ENCODE measurements around the gene ZNF266.

Gene ZNF266

DNA sequence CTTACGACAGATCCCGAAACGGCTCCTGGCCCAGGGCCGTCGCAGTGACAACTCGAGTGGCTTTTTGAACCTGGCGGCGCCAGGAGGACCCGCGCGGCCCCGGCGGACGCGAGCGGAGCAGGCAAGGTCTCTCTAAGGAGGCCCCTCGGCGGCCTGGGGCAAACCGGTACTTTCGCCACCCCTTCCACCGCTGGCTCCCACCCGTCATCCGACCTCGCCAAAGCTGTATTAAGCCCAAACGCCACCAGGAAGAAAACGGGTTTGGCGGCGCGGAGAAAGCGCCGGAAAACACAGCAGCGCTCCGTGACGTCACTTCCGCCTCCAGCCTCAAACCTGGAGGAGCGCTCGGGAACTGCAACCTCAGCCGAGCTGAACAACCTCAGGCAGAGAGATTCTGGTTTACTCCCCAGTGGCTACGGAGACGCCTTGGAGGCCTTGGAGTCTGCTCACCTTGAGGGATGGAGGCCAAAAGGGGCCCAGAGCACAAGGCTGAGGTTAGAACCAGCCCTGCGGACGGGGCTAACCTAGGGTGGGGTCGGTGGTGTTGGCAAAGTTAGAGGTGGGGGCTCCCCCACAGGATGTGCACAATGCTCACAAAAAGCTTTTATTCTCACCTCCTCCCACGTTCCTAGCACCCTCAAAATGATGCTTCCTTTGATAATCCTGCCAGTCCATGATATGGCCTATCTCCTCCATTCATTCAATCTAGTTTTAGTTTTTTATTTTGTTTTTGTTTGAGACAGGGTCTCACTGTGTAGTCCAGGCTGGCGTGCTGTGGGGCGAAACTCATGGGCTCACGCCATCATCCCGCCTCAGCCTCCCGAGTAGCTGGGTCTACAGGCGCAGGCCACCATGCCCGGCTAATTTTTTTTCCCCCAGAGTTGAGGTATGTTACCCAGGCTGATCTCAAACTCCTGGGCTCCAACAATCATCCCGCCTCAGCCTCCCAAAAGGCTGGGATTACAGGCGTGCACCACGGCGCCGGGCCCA is at the start of gene ZNF266:
Gene ZNF266 (minus strand): TSS at position 295 of the 990 bp plus-strand sequence. CDS start 15,484 bp downstream, outside the sequence.
- DNase-seq, result peak; percentile 83

DNA sequence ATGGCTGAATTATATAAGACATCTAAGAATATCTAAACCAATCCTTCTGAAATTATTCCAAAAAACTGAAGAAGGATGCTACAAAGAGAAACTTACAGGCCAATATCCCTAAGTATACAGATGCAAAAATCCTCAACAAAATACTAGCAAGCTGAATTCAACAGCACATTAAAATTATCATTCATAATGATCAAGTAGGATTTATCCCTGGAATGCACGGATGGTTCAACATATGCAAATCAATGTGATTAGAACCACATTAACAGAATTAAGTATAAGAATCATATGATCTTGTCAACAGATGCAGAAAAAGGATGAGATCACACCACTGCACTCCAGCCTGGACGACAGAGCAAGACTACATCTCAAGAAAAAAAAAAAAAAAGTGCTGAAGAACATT is 49.8 kb upstream of the ZNF266 start:
- no peak for DNase-seq

DNA sequence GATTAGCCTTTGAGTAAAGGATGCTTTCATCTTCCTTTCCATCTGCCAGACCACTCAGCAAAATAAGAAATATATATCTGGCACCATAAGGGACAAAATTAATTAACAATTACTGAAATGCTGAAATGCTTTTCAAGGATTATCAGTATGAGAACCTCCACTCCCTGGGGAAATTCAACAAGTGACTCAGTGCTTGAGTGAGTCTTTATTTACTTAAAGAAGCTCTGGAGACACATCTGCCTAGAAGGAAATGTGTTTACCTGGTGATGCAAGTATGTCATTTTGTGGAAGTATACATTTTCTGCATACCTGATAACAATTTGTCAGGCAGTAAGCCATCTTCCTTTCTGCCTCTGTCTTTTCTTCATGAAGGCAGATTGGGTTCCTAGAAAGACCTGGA is 39.6 kb upstream of the ZNF266 start:
- DNase-seq, result no peak

- no peak for DNase-seq
Measured at GRCh38 chr19:9467161-9467560, 31.8 kb upstream of the ZNF266 start.

- DNase-seq, result no peak
Measured at GRCh38 chr19:9461938-9462337, 26.6 kb upstream of the ZNF266 start.

GRCh38 chr19:9456018-9456689 is 20.8 kb upstream of the ZNF266 start:
- no peak for DNase-seq

DNA sequence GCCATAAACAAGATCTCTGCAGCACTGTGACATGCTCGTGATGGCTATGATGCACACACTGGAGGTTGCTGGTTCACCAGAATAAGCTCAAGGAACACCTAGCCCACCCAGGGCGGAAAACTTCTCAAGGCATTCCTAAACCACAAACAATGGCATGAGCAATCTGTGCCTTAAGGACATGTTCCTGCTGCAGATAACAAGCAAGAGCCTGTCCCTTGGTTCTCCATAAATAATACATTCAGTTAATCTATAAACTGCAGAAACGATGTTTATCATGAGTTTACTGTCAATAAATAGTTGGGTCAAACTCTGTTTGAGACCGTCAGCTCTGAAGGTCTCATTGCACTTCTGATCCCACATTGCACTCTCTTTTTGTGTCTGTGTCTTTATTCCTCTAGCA is 18.6 kb upstream of the ZNF266 start:
- DNase-seq, result no peak

GRCh38 chr19:9445037-9445436 is 9.7 kb upstream of the ZNF266 start:
- no peak for DNase-seq

DNA sequence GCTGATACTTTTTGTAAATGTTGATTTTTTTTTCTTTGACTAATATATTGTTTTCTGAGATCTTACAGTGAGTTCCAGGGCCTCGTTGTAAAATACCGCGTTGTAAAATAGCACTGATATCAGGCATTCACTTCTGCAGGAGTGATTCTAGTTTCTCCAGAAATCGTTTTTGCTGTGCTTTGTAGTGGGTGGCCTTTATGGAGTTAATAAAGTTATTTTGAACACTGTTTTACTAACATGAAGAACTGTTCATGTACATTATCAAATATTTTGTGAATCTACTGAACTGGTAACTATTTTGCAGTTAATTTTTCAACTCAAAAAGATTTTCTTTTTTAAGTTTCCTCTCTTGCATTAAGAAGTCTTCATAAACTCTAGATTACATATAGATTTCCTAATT is 985 bp upstream of the ZNF266 start:
- DNase-seq, result no peak

- peak; percentile 28 for DNase-seq
Measured at GRCh38 chr19:9431475-9431874, 3.9 kb downstream of the ZNF266 start.

DNA sequence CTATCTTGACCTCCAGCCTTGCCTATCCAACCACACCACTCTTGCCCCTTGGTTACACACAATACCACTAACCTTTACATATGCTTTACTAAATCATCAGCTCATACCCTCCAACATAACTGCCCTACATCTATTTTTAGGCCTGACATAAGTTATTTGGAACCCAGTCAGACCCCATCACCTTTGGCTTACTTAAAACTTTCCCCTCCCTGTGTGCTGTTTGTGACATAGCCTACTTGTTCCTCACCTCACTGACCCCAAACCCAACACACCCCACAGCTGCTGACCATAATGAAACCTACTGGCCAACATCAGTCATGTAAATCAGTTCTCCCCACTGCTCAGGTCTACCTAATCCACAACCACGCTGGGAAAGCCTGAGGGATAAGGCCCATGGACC is 4.9 kb downstream of the ZNF266 start:
- no peak for DNase-seq

- no peak for DNase-seq
Measured at GRCh38 chr19:9427941-9428340, 7.4 kb downstream of the ZNF266 start.

GRCh38 chr19:9413240-9413954 is 22.0 kb downstream of the ZNF266 start:
- no peak for DNase-seq

GRCh38 chr19:9407827-9408226 is 27.5 kb downstream of the ZNF266 start:
- peak; percentile 11 for DNase-seq

DNA sequence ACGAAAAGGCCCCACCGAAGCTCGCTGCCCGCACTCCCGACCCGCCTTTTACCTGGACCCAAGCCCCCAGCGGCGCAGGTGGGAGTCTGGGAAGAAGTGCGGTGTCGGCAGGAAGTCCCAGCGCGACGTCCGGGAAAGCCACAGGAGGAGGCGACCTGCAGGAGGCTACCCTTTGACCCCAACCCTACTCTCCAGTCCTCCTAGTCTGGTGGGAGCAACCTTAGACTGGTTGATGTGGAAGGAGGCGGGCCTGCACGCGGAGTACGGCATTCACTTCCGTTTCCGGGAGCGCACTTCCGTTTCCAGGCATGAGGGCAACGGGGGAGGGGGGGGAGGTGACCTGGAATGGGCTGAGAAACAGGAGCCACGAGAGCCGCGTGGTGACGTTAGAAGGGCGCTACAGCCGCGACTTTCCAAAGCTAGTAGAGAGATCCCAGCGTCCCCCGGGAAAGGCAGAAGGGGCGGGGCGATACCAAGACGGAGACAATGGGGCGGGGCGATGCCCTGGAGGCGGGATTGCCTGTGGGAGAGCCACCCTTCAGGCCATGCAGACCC is 28.5 kb downstream of the ZNF266 start:
- no peak for DNase-seq

GRCh38 chr19:9381361-9381785 is 54.0 kb downstream of the ZNF266 start:
- DNase-seq, result no peak

GRCh38 chr19:9370738-9371619 is 64.4 kb downstream of the ZNF266 start:
- DNase-seq, result no peak

GRCh38 chr19:9362905-9363304 is 72.5 kb downstream of the ZNF266 start, which contains the start of gene ZNF177:
ZNF177 (plus strand) TSS chr19:9363013; CDS start chr19:9378312, 15,299 bp downstream.
- no peak for DNase-seq

Data from GDM1 (cell line).